GM19467 (cell line): ENCODE results near the gene CD79B.

ENCODE experiments used
- ATAC-seq: cut with Tn5 transposase; IDR thresholded peaks from one replicate; pipeline ENCODE4 v1.9.1; 2021; ENCODE audit warnings: mild to moderate bottlenecking, moderate library complexity; ENCODE audit not compliant: unreplicated experiment

The CD79B gene

GRCh38 chr17:63931981-63932561, at the start of gene CD79B:
Gene CD79B (minus strand): TSS chr17:63932331. CDS start chr17:63932261, 70 bp downstream.
- peak; percentile 57 for ATAC-seq

GRCh38 chr17:63978272-63979200, 46.4 kb upstream of the CD79B start:
- ATAC-seq, result no peak

- no peak for ATAC-seq
These were observed 44.6 kb upstream of the CD79B start for GRCh38 chr17:63976702-63977101.

GRCh38 chr17:63975541-63976092, 43.5 kb upstream of the CD79B start:
- ATAC-seq, result no peak

GRCh38 chr17:63974594-63975192, 42.6 kb upstream of the CD79B start:
- no peak for ATAC-seq

GRCh38 chr17:63973930-63974593, 41.9 kb upstream of the CD79B start:
- ATAC-seq, result no peak

GRCh38 chr17:63973247-63973646, 41.1 kb upstream of the CD79B start:
- no peak for ATAC-seq

GRCh38 chr17:63972796-63973195, 40.7 kb upstream of the CD79B start, which contains the start of gene SCN4A:
Gene SCN4A (minus strand): TSS chr17:63972918. CDS start chr17:63972841, 77 bp downstream.
- ATAC-seq, result no peak

- no peak for ATAC-seq
These were observed 37.1 kb upstream of the CD79B start for GRCh38 chr17:63969278-63969677.

GRCh38 chr17:63967953-63968352, 35.8 kb upstream of the CD79B start:
- ATAC-seq, result no peak

- ATAC-seq, result peak; percentile 54
These were observed 34.6 kb upstream of the CD79B start for GRCh38 chr17:63966646-63967264.

- no peak for ATAC-seq
These were observed 31.0 kb upstream of the CD79B start for GRCh38 chr17:63963123-63963522.

- ATAC-seq, result no peak
These were observed 30.2 kb upstream of the CD79B start for GRCh38 chr17:63962298-63962744.

GRCh38 chr17:63961355-63962212, 29.5 kb upstream of the CD79B start:
- ATAC-seq, result no peak

GRCh38 chr17:63960430-63960829, 28.3 kb upstream of the CD79B start:
- no peak for ATAC-seq

- no peak for ATAC-seq
These were observed 27.9 kb upstream of the CD79B start for GRCh38 chr17:63960006-63960405.

- ATAC-seq, result no peak
These were observed 24.3 kb upstream of the CD79B start for GRCh38 chr17:63956296-63956920.

- no peak for ATAC-seq
These were observed 23.7 kb upstream of the CD79B start for GRCh38 chr17:63955791-63956190.

- ATAC-seq, result no peak
These were observed 23.1 kb upstream of the CD79B start for GRCh38 chr17:63955232-63955631.
